ENCODE results near the gene RPS19.

Gene RPS19

DNA sequence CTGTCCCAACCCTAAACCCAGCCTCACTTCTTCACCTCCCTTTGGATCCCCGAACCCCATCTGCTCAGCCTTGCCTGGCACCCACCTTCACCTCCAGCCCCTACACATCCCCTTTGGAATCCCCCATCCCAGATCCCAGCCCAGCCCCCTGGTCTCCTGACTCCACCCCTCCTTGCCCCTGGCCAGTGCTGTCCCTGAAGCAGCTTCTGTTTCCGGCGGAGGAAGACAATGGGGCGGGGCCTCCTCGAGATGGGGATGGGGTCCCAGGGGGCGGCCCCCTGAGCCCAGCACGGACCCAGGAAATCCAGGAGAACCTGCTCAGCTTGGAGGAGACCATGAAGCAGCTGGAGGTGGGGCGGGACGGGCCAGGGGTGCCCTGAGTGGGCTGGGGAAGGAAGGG lies 46.2 kb downstream of the RPS19 start:
- H3K27me3 ChIP-seq (ENCODE audit: insufficient read depth, low read length), result peaks cover 2% of the 10 kb centered on the region; the same call in 1 of the 2 replicates
- no peak overlapping the region for H3K27ac ChIP-seq (ENCODE audit: low read depth, low read length, poor library complexity, severe bottlenecking)
- no peaks in the 10 kb centered on the region for H4K20me1 ChIP-seq (ENCODE audit: insufficient read depth, low read length)
- H3K36me3 ChIP-seq (ENCODE audit: insufficient read depth, low read length), result peaks cover 73% of the 10 kb centered on the region
- no peak for TF ChIP-seq EZH2 (IDR thresholded peaks at IDR 0.05; ENCODE audit: borderline replicate concordance, low read length)
- TF ChIP-seq, protein P1, sequence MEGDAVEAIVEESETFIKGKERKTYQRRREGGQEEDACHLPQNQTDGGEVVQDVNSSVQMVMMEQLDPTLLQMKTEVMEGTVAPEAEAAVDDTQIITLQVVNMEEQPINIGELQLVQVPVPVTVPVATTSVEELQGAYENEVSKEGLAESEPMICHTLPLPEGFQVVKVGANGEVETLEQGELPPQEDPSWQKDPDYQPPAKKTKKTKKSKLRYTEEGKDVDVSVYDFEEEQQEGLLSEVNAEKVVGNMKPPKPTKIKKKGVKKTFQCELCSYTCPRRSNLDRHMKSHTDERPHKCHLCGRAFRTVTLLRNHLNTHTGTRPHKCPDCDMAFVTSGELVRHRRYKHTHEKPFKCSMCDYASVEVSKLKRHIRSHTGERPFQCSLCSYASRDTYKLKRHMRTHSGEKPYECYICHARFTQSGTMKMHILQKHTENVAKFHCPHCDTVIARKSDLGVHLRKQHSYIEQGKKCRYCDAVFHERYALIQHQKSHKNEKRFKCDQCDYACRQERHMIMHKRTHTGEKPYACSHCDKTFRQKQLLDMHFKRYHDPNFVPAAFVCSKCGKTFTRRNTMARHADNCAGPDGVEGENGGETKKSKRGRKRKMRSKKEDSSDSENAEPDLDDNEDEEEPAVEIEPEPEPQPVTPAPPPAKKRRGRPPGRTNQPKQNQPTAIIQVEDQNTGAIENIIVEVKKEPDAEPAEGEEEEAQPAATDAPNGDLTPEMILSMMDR (IDR thresholded peaks at IDR 0.05; ENCODE audit: low read length), result no peak
- no peaks in the 10 kb centered on the region for H3K4me1 ChIP-seq (ENCODE audit: insufficient read depth, low read length, severe bottlenecking)
- H3K9me2 ChIP-seq (ENCODE audit: low read depth, low read length), result no peaks in the 10 kb centered on the region
- no peaks in the 10 kb centered on the region for H3K79me2 ChIP-seq (ENCODE audit: insufficient read depth, low read length)
- H3K9ac ChIP-seq (ENCODE audit: low read length), result no peak overlapping the region
- no peak overlapping the region for H3K4me2 ChIP-seq (ENCODE audit: low read length)
- no peak overlapping the region for H3K4me3 ChIP-seq (ENCODE audit: low read depth, low read length, poor library complexity, severe bottlenecking)
- H3F3A ChIP-seq (ENCODE audit: insufficient read depth, low read length), result no peaks in the 10 kb centered on the region
- no peaks in the 10 kb centered on the region for H3K9me3 ChIP-seq (ENCODE audit: low read length)
- no peak overlapping the region for H2AFZ ChIP-seq (ENCODE audit: low read length)

DNA sequence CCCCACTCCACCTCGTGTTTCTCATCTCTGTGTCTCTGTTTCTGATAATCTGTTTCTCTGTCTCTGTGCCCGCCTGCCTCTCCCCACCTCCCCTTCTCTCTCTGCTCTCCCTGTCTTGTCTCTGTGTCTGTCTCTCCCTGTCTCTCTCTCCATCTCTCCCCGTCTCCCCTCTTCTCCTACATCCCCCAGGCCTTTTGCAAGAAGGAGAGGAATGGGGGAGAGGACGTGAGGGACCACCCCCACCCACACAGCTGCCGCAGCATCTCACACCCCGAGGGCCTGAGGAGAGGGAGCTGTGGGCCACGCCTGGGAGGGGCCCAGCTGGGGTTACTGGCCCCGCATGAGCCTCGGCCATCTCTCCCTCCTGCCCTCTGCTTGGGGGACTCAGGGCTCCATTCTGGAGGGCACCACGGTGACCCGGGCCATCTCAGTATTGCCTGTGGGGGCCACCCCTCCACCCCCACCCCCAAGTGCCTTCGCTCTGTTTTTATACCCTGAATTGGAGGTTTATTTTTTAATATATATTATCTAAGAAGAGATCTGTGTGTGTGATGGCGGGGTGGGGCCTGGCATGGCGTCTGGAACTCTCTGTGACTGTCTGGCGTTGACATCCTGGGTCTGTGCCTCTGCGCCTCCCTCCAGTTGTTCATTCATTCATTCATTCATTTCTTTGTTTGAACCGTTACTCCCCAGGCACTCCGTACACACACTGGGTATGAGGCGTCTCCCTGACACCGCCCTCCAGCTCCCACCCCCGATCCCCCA lies 47.0 kb downstream of the RPS19 start:
- Histone ChIP-seq H3K4me2 (ENCODE audit: low read length) (no peak overlapping the region), H3K79me2 (ENCODE audit: insufficient read depth, low read length) (no peaks in the 10 kb centered on the region), H3K9me2 (ENCODE audit: low read depth, low read length) (no peaks in the 10 kb centered on the region), H3K9ac (ENCODE audit: low read length) (no peak overlapping the region), H3K36me3 (ENCODE audit: insufficient read depth, low read length) (peaks cover 64% of the 10 kb centered on the region), H4K20me1 (ENCODE audit: insufficient read depth, low read length) (no peaks in the 10 kb centered on the region), H2AFZ (ENCODE audit: low read length) (no peak overlapping the region), H3K27ac (ENCODE audit: low read depth, low read length, poor library complexity, severe bottlenecking) (no peak overlapping the region), H3K4me3 (ENCODE audit: low read depth, low read length, poor library complexity, severe bottlenecking) (no peak overlapping the region), H3K4me1 (ENCODE audit: insufficient read depth, low read length, severe bottlenecking) (no peaks in the 10 kb centered on the region), H3K9me3 (ENCODE audit: low read length) (no peaks in the 10 kb centered on the region), H3F3A (ENCODE audit: insufficient read depth, low read length) (no peaks in the 10 kb centered on the region), H3K27me3 (ENCODE audit: insufficient read depth, low read length) (peaks cover 8% of the 10 kb centered on the region; the same call in 1 of the 2 replicates)
- no peak for TF ChIP-seq EZH2 (IDR thresholded peaks at IDR 0.05; ENCODE audit: borderline replicate concordance, low read length)
- TF ChIP-seq, protein P1 (IDR thresholded peaks at IDR 0.05; ENCODE audit: low read length), result no peak

DNA sequence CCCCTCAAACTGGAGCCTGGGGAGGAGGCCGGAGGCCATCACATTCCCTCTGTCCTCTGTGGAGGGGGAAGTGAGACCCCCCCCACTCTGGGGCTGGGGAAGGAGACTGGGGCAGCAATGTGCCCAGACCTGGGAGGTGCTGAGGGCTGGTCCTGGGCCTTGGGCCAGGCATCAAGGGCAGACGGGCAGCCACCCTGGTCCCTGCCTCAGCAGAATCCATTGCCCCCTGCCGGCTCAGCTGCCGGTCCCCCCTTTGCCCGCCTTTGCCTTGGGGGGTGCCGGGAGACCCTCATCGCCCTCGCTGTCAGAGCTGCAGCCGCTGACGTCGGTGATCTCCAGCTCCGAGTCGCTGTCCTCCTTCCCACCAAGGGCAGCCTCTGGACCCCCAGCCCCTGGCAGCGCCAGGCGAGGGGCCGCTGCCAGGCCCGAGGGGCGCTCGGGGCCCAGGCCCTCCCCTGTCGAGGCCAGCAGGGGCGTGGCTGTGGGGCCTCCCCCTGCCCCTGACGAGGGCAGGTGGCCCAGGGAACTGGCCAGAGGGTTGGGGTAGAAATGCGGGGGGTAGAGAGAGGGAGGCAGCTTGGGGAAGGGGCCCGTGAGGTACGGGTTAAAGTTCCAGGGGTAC lies 48.0 kb downstream of the RPS19 start:
- Histone ChIP-seq H2AFZ (ENCODE audit: low read length) (no peak overlapping the region), H3K9me3 (ENCODE audit: low read length) (no peaks in the 10 kb centered on the region), H3K4me2 (ENCODE audit: low read length) (no peak overlapping the region), H3K79me2 (ENCODE audit: insufficient read depth, low read length) (no peaks in the 10 kb centered on the region), H3K27me3 (ENCODE audit: insufficient read depth, low read length) (peaks cover 13% of the 10 kb centered on the region), H3K9ac (ENCODE audit: low read length) (no peak overlapping the region), H3F3A (ENCODE audit: insufficient read depth, low read length) (no peaks in the 10 kb centered on the region), H3K9me2 (ENCODE audit: low read depth, low read length) (no peaks in the 10 kb centered on the region), H3K27ac (ENCODE audit: low read depth, low read length, poor library complexity, severe bottlenecking) (no peak overlapping the region), H3K4me1 (ENCODE audit: insufficient read depth, low read length, severe bottlenecking) (no peaks in the 10 kb centered on the region), H3K4me3 (ENCODE audit: low read depth, low read length, poor library complexity, severe bottlenecking) (no peak overlapping the region), H3K36me3 (ENCODE audit: insufficient read depth, low read length) (peaks cover 54% of the 10 kb centered on the region), H4K20me1 (ENCODE audit: insufficient read depth, low read length) (no peaks in the 10 kb centered on the region)
- TF ChIP-seq, protein P1 (IDR thresholded peaks at IDR 0.05; ENCODE audit: low read length), result no peak
- no peak for TF ChIP-seq EZH2 (IDR thresholded peaks at IDR 0.05; ENCODE audit: borderline replicate concordance, low read length)
